GM12892 (cell line): ENCODE data around the gene FGF1.

ENCODE experiments used
- POLR2A ChIP-seq: IDR thresholded peaks from 2 replicates; pipeline ENCODE4 v1.6.1; 2011; ENCODE audit warnings: low read depth, low read length, control low read depth
- POLR2AphosphoS5 ChIP-seq: IDR thresholded peaks from 2 replicates; pipeline ENCODE4 v1.6.1; 2011; ENCODE audit warnings: low read depth, low read length, control low read depth
- TAF1 ChIP-seq: IDR thresholded peaks from 2 replicates; pipeline ENCODE4 v1.6.1; 2011; ENCODE audit warnings: low read depth, mild to moderate bottlenecking, control low read depth, low read length, borderline replicate concordance

DNA sequence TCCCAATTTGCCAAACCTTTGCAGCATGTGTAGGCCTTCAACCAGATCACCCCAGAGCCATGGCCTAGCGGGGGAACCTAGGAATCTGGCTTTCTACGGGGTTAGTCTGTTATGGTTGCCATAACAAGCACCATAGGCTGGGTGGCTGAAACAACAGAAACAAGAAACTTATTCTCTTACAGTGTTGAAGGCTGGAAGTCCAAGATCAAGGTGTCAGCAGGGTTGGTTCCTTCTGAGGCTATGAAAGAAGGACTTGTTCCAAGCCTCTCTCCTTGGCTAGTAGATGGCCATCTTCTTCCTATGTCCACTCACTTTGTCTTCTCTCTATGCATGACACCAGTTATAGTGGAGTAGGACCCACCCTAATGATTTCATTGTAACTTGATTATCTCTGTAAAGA is 6.1 kb downstream of the FGF1 start:
- no peak for TF ChIP-seq POLR2AphosphoS5
- TF ChIP-seq POLR2A = no peak
- no peak for TF ChIP-seq TAF1
